K562 (cell line): ENCODE results near the gene RNF215. TPM values are rescaled to one million over a fixed set of nuclear protein-coding genes. Genes with fewer than 3 reads are reported as not detected.

ENCODE experiments used
- AFF4 ChIP-seq: sonication (generic); formaldehyde crosslinking; IDR thresholded peaks from 2 replicates; pipeline ENCODE4 v1.8.0; 2023; ENCODE audit warnings: mild to moderate bottlenecking, missing genetic modification reagents
- ARHGAP35 ChIP-seq: fragments of 450-650 bp; IDR thresholded peaks from 2 replicates; pipeline ENCODE4 v1.6.1; 2018; ENCODE audit not compliant: partially characterized antibody
- HLTF ChIP-seq: fragments of 450-650 bp; IDR thresholded peaks from 2 replicates; pipeline ENCODE4 v1.6.1; 2016
- MAZ ChIP-seq, 2 experiments: fragments of 450-650 bp in 1 of 2; sonication (generic) in 1 of 2; formaldehyde crosslinking; IDR thresholded peaks in 1 of 2; conservative IDR thresholded peaks in 1 of 2; 2 replicates each; pipeline versions ENCODE4 v1.4.0 to v1.5.0; 2020; ENCODE audit warnings: mild to moderate bottlenecking in 1 of 2, missing genetic modification reagents in 1 of 2
- SNRNP70 ChIP-seq: fragments of 200-400 bp; formaldehyde crosslinking; optimal IDR thresholded peaks from 2 replicates; pipeline ENCODE3; 2017; ENCODE audit warnings: low read depth, low read length
- ZNF280A ChIP-seq: fragments of 450-650 bp; IDR thresholded peaks from 2 replicates; pipeline ENCODE4 v1.6.1; 2018; ENCODE audit warnings: mild to moderate bottlenecking, low read depth; ENCODE audit not compliant: partially characterized antibody
- ZNF511 ChIP-seq: sonication (generic); formaldehyde crosslinking; IDR thresholded peaks from 2 replicates; pipeline ENCODE4 v1.8.0; 2022; ENCODE audit warnings: mild to moderate bottlenecking, missing genetic modification reagents
- ZNF639 ChIP-seq, 2 experiments: fragments of 200-800 bp in 1 of 2; sonication (Bioruptor generic) in 1 of 2; sonication (generic) in 1 of 2; formaldehyde crosslinking in 1 of 2; IDR thresholded peaks in 1 of 2; conservative IDR thresholded peaks in 1 of 2; 2 replicates each; pipeline versions ENCODE4 v1.5.0 to v1.6.1; 2016 to 2020; ENCODE audit warnings: missing compliant biosample characterization in 1 of 2, missing genetic modification characterization in 1 of 2, missing genetic modification reagents in 1 of 2
- polyA plus RNA-seq, 8 experiments: library from polyadenylated mRNA; depleted of rRNA in 4 of 8; stranded (reverse) in 5 of 8; unstranded in 3 of 8; fragments of >200 nt; fragmentation: Nextera tagmentation in 2 of 8; fragmentation: Illumina TruSeq in 1 of 8; extraction: Ambion mirVana in 2 of 8; extraction: Trizol in 1 of 8; gene quantifications; 2 replicates each; pipeline versions ENCODE4 v1.2.1 to v1.2.3, GENCODE V29; 2011 to 2014; ENCODE audit warnings: inconsistent platforms in 1 of 8, missing spikeins in 1 of 8
- total RNA-seq, 7 experiments: library from RNA; depleted of rRNA in 6 of 7; stranded (reverse); fragments of >200 nt in 6 of 7; fragmentation: Illumina TruSeq in 2 of 7; extraction: Trizol in 2 of 7; gene quantifications; 2 replicates each; pipeline versions ENCODE4 v1.2.1 to v1.2.3, GENCODE V29; 2011 to 2021; ENCODE audit warnings: low replicate concordance in 1 of 7

The RNF215 gene
- total and polyA plus RNA-seq, 9 of the 15 experiments (the other 6 are each of a cell fraction or from before 2014, with no cell fraction given): 0.08 to 9.8 (median 2.7) TPM

- TF ChIP-seq ZNF639 (CRISPR knock-in tag; conservative IDR thresholded peaks at IDR 0.05 in 1 of 2, IDR thresholded peaks at IDR 0.05 in 1 of 2) (no peak), ZNF280A (no peak), ZNF511 (CRISPR knock-in tag) (no peak), AFF4 (no peak), ARHGAP35 (no peak), MAZ (CRISPR knock-in tag; conservative IDR thresholded peaks at IDR 0.05 in 1 of 2, IDR thresholded peaks at IDR 0.05 in 1 of 2) (no peak), HLTF (no peak), SNRNP70 (no peak)
Observed at GRCh38 chr22:30416403-30416802, 29.2 kb upstream of the RNF215 start (continued).
